ENCODE measurements around the gene NOX4.
"Not testable (repeated sequence)": the region's sequence is repeated elsewhere in the genome, so short reads cannot be mapped to it uniquely, and the experiment has no call there.

Gene NOX4

DNA sequence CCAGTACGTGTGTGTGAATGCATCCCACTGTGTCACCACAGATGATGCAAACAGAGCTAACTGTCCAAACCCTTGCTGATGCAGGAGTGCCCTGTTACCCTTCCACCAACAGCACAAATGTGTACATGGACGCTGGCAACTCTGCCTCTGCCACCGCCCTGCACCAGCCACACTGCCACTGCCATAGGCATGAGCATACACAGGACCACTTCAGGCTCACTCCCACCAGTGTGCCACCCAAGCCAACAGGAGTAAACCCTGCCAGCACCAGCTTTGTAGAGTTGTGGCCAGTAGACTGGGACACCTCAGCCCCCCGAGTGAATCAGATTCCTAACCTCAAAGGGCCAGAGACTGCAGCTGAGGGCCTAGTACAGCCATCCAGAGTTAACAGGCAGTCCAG lies 34.0 kb downstream of the NOX4 start:
- FAIRE-seq: no peak

DNA sequence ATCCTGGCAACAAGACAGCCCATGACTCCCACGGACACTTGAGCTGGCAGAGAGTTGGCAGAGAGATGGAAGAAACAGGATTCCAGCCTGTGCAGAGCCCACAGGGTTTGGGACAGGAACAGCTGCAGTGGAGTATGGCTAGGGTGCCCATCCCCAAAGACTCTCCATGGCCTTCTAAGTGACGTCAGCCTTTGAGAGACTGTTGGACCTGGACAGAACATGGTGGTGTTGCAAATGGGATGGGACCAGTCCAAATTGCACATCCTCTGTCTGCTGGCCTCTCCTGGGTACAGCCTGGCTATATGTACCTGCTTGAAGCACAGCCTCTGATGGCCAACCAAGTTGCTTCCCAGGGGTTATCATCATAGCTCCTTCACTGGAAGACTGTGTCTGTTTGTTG lies 34.5 kb downstream of the NOX4 start:
- no peak for FAIRE-seq

DNA sequence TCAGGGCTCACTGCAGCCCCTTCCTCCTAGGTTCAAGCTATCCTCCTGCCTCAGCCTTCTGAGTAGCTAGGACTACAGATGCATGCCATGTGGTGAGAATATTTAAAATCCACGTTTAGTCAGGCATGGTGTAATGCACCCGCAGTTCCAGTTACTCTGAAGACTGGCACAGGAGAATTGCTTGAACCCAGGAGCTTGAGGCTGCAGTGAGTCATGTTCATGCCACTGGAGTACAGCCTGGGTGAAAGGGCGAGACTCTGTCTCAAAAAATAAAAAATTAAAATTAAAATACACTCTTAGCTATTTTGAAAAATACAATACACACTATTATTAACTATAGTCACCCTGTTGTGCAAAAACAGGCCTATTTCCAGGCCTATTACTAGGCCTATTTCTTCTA lies 38.4 kb downstream of the NOX4 start:
- no peak for FAIRE-seq

DNA sequence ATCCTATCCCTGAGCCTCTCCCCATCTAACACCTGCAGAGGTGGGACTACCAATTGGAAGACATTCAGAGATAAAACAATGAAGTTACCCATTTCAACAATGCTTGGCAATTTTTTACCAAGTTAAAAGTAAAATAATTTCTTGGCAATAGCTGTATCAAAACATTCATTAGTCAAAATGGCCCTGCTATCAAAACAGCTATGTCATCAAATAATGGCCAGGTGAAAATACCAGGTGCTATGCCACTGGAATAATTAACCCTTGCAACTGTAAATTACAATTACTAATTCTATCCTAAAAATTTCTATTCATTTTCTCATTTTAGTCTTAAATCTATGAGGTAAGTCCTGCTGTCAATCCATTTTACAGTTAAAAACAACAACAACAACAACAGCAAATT lies 43.3 kb downstream of the NOX4 start:
- FAIRE-seq: no peak

DNA sequence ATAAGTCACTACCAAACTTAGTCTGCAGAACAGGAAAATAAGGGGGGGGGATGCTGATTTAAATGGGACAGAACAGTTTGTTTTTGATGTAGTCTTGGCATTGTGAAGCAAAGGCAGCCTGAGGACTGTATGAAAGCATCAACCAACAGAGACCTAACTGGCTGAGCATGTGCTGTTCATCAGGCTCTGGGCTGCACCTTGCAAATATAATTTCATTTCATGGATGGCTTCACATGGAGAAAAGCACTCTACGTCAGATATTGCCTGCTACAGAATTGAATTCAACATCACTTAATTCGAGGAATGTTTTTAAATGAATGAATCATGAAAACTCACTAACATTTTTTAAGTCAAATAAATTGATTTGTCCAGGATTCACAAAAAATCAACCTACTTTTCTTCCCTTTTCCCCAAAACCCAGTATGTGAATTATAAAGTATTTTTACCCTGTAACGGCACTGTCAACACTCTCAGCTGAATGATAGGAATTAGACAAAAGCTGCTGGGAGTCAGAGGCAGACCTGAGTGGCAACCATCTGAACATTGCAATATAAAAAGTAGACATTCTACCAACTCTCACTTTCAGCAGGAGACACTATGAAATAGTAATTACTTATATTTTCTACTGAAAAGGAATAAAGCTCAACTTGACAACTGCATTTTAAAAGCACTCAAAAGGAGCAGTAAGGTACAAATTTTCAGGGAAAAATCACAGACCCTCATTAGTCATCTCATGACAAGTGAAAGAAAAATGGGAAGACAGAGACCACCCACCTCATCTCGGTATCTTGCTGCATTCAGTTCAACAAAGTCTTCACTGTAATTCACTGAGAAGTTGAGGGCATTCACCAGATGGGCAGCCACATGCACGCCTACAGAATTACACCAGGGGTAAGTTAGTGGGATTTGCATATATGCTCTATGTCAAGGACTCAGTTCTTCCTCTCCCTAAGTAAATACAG lies 47.5 kb downstream of the NOX4 start:
- no peak for FAIRE-seq

DNA sequence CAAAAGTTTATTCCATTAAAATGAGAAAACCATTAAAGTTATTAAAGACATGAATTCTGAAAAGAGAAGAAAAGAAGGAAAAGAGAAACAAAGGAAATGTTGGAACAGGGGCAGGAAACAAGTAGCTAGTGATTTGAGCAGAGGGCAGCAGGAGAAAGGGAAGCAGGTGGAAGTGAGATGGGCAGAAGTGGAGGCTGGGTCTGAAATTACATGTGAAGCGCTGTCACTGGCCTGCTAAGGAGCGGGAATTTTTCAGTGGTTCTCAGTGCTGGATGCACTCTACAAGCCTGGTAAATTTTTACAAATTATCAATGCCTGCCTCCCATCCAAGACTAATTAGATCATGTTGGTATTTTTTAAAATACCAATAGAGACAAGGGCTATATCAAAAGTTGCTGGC lies 48.4 kb downstream of the NOX4 start:
- FAIRE-seq: no peak

DNA sequence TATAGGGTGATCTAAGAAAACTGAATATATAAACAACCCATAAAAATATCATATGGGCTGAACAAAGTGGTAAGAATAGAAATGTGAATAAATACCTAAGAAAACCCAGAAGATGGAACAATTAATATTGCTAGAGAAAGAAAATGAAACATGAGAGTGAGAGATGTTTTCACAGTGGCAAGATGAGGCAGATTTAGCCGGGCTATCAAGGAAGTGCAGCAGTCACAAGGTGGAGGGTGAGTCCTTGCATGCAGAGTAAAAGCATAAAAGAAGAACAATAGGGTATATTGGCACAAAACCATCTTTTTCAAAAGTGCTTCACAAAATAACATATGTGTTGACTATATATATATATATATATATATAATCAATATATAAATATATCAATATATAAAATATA lies 49.6 kb downstream of the NOX4 start:
- no peak for FAIRE-seq

DNA sequence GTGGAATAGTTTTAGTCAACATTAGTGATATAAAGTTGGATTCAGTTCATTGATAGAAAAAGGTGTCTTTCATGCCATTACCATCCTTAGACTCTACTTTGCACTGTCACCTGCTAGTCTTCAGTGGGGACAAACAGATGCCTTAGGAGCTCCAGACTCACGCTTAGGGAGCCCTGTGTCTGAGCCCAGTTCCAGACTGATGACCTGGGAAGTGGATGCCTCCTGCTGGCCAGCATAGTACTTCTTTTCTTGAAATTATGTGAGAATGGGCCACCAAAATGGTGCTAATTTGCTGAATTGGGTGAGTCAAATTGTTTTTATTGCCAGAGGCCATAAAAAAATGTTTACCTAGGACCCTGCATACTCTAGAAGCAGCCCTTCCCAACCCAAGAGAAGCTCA lies 53.9 kb downstream of the NOX4 start:
- no peak for FAIRE-seq

DNA sequence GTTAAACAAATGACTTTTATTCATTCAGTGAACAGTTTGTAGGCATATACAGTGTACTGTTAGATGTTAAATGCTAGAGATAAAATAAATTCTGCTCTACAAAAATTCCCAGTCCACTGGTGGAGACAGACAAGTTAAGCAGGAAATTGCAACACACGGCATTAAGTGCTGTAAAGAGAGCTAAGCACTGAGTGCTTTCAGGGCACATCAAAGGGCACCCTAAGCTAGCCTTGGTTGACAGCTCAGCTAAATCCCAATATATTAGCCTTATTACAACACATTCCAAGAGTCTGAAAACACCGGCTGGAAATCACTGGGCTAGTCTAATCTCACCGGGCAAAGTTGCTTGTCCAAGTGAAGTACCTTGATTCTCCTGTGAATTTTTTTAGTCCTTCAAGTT lies 55.1 kb downstream of the NOX4 start:
- no peak for FAIRE-seq

DNA sequence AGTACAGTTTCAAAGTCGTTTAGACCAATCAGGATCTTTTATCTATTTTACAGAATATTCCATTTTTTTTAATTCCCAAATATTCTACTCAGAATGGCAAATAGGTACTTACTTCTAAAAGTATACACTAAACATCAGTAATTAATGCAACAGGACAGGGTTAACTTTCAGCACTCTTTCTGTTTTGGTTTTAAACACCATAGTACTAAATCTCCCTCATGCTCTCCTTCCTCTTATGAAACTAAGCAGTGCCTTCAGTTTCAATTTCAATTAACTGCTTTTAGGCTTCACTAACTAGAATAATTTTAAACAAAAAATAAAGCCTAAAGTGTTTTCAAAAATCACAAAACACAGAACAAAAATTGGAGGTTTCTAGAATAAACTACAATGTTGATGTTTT lies 57.9 kb downstream of the NOX4 start:
- FAIRE-seq: no peak

DNA sequence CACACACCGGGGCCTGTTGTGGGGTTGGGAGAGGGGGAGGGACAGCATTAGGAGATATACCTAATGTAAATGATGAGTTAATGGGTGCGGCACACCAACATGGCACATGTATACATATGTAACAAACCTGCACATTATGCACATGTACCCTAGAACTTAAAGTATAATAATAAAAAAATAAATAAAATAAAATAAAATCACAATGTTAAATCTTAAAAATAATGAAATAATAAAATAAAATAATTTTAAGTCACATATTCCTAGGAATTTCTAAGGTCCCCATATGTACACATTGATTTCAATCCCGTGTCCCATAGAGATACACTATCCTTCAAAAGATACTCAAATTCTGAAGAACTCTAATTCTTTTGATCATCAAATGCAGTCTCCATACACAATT lies 59.0 kb downstream of the NOX4 start:
- FAIRE-seq: not testable (repeated sequence)

DNA sequence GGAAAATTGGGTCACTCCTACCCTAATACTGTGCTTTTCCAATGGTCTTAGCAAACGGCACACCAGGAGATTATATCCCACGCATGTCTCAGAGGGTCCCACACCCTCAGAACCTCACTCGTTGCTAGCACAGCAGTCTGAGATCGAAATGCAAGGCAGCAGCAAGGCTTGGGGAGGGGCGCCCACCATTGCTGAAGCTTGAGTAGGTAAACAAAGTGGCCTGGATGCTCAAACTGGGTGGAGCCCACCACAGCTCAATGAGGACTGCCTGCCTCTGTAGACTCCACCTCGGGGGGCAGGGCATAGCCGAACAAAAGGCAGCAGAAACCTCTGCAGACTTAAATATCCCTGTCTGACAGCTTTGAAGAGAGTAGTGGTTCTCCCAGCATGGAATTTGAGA lies 64.7 kb downstream of the NOX4 start:
- not testable (repeated sequence) for FAIRE-seq

DNA sequence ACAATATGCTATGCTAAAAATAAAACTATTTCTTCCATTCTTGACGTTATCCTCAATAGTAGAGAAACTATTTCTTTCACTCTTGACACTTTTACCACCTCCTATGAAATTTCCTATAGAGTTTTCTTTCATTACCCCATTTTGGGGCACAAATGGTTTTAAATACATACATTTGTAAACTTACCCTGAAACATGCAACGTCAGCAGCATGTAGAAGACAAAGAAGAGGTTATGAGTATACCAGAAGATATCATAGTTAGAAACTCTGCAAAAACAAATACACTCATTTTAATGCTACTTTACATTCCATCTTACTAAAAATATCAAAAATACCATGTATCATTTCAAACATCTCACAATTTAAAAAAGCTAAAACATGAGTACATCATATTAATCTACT lies 69.5 kb downstream of the NOX4 start:
- FAIRE-seq: peak; percentile 31

DNA sequence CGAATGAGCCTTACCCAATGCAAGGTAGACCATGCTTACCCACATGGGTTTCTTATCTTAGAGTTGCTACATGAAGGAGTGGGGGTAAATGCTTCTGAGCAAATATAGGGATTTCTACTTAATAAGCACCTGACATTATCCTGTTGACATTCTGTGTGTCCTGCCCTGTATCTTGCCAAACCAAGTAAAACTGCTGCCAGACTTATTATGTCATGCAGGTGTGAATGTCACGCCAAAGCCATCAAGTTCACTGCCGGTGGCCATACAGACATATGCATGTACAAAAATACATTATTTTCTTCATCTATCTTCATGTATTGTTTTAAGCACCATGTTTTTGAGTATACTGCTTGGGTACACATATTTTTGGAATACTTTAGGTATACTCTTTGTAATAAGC lies 70.2 kb downstream of the NOX4 start:
- FAIRE-seq: no peak

DNA sequence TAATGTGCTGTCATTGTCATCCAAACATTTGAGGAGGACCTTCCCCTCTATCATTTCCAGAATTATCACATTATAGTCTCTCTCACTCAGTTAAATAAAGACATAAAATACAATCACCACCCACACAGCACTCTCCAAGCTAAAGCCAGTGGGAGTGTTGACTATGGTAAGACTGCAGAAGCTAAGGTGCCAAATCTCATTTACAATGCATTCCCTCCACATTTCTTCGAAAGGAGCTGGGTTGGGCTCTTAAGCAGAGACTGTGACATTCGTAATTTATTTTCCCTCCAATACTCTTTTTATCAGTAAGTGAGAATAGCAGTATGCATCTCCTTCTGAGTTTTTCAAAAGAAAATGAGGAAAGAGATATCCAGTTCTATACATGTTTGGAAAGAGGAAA lies 74.2 kb downstream of the NOX4 start:
- no peak for FAIRE-seq

DNA sequence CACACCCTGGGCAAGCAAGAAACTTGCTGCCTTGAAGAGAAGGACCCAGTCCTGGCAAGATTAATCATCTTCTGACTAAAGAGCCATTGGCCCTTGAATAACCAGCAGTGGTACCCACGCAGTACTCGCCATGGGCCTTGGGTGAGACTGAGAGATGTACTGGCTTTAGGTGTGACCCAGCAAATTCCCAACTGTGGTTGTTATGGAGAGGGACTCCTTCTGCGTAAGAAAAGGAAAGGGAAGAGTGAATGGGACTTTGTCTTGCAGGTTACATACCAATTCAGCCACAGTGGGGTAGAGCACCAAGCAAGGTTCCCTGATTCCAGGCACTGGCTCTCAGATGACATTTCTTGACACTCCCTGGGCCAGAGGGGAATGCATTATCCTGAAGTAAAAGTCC lies 80.1 kb downstream of the NOX4 start:
- FAIRE-seq: not testable (repeated sequence)

DNA sequence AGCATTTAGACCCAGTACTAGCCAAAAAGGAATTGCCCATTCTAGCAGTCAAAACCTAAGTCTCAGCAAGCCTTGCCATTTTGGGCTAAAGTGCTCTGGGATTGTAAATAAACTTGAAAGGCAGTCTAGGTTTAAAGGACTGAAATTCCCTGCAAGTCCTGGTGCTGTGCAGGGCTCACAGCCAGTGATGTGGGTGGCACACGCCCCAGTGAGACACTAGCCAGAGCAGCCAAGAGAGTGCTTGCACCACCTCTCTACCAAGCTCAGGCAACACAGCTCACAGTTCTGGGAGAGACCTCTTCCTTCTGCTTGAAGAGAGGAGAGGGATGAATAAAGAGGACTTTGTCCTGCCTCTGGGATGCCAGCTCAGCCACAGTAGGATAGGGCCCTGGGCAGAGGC lies 80.5 kb downstream of the NOX4 start:
- FAIRE-seq: not testable (repeated sequence)

DNA sequence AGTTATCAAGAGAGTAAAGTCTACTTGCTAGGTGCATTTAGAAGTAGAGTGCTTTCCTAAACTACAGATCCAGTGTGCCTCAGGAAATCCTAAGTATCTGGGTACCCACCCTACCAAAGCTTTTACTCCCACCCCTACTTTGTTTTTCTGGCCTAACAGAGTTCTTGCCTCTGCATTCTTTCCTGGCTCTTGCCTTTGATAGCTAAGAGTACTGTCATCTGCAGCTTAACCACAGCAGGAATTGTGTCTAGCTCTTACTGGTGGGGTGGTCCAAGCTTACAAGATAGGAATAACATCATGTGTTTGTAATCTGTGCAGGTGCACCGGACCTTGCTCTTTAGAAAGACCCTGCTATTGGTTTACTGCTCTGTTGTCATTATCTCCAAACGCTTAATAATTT lies 82.7 kb downstream of the NOX4 start:
- FAIRE-seq: not testable (repeated sequence)

DNA sequence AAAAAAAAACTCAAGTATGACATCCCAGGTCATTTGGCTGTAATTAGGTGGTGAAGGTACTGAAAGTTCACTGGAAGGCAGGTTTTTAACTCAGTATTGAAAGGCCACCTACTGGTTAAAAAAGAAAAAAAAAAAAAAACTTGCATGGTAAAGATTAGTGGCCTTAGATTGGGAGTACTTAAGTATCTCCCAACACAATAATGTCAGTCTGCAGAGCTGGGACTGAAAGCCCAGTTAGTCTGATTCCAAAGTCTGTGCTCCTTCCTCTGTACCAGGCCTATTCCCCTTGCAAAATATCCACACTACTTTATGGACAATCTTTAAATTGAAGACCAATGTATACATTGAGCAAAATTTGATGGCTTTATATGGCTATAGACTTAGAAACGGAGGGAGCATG lies 85.5 kb downstream of the NOX4 start:
- no peak for FAIRE-seq

DNA sequence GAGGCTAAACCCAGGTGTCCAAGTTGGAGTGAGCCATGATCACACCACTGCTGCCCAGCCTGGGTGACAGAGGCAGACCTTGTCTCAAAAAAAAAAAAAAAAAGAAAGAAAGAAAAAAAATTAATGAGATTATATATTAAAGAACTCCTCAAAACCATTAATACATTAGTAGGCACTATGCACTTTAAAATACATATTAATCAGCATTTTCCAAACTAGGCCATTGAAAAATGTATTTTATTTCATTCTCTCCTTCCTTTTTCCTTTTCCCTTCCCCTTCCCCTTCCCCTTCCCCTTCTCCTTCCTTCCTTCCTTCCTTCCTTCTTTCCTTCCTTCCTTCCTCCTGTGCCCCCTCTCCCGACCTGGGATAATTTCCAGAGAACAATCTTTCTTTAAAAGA lies 99.5 kb downstream of the NOX4 start:
- FAIRE-seq: not testable (repeated sequence)

DNA sequence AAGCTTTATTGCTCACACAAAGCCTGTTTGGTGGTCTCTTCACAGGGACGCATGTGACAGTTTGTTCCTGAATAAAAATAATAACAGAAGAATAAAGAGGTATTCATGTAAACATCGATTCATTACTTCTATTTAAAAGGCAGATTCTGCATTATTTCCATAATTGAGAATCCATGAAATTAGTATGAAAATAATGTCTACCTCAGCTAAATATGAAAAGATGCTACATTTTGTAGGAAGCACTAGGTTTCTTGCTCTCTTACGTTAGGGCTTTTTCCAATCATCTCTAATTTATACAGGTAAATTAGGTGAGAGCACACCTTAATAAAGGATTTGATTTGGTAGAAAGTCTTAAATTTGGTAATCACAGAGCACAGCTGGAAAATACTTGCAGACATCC lies 103.7 kb downstream of the NOX4 start:
- not testable (repeated sequence) for FAIRE-seq

DNA sequence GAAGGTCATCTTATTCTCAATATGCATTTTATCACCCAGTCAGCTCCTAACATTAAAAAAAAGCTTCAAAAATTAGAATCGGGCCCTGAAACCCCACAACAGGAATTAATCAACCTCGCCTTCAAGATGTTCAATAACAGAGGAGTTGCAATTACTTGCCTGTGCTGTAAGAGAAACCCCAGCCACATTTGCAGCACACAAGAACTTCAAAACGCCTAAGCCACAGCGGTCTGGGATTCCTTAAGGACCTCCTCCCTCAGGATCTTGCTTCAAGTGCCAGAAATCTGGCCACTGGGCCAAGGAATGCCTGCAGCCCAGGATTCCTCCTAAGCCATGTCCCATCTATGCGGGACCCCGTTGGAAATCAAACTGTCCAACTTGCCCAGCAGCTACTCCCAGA lies 108.2 kb downstream of the NOX4 start:
- FAIRE-seq: not testable (repeated sequence)

DNA sequence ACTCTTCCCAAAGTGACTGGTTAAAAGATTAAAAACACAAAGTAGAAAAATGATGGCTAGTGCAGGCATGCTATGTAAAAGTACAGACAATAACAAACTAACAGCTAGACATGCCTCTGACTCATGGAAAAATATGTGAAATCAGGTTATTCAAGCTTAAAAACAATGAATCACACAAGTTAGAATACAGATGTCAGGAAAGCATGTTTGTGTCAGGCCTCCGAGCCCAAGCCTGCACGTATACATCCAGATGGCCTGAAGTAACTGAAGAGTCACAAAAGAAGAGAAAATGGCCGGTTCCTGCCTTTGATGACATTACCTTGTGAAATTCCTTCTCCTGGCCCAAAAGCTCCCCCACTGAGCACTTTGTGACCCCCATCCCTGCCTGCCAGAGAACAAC lies 110.1 kb downstream of the NOX4 start:
- no peak for FAIRE-seq

DNA sequence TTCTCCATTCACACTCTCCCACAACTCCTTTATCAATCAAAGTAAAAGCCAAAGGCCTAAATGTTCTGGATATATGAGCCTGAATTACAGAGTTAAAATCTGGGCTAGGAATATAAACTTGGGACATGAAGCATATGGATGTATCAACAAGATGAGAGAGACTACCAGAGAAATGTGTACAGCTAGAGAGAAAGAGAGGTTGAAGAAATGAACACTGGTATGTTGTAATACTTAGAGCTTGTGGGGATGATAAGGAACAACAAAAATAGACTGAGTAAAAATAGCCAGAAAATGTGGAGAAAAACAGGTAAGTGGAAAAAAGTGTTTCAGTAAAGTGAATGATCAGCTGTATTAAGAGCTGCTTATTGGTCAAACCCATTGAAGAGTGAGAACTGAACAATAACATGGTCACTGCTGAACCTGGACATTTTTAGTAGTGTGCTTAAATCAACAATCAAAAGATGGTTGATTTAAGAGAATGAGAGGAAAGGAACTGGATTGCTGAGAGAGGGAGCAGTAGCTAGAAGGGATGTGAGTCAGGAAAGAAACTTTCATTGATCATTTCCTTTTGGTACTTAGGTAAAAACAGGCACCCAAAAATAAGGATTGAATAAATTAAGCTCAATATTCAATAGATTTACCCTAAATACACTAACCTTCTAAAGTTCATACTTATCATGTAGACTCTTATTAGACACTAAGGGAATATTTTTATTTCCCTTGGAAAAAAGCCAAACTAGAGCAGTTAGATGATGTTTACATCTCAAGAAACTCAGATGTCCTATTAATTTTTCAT lies 111.0 kb downstream of the NOX4 start:
- not testable (repeated sequence) for FAIRE-seq

All from endometrium (tissue), 2 donors.